HEK293 (cell line): ENCODE results near the gene CDC42EP5.

Experiments used
- BCL11A ChIP-seq: fragments of 450-650 bp; formaldehyde crosslinking; IDR thresholded peaks from 2 replicates; pipeline ENCODE4 v1.5.1; 2016; ENCODE audit warnings: low read depth, missing biosample characterization, missing genetic modification characterization
- CTCF ChIP-seq: fragments of 450-650 bp; formaldehyde crosslinking; IDR thresholded peaks from 2 replicates; pipeline ENCODE4 v1.5.1; 2016; ENCODE audit warnings: missing biosample characterization, missing genetic modification characterization
- HOXA7 ChIP-seq: sonication (generic); formaldehyde crosslinking; IDR thresholded peaks from 2 replicates; pipeline ENCODE4 v1.8.1; 2022; ENCODE audit warnings: missing genetic modification reagents, borderline replicate concordance
- ZEB2 ChIP-seq: fragments of 450-650 bp; formaldehyde crosslinking; IDR thresholded peaks from 2 replicates; pipeline ENCODE4 v1.5.1; 2016; ENCODE audit warnings: missing biosample characterization, missing genetic modification characterization
- ZNF114 ChIP-seq: fragments of 450-650 bp; formaldehyde crosslinking; IDR thresholded peaks from 2 replicates; pipeline ENCODE4 v1.5.0; 2017; ENCODE audit warnings: missing biosample characterization, missing genetic modification characterization
- ZNF157 ChIP-seq: fragments of 450-650 bp; formaldehyde crosslinking; IDR thresholded peaks from 2 replicates; pipeline ENCODE4 v1.5.1; 2016; ENCODE audit warnings: missing biosample characterization, missing genetic modification characterization
- ZNF175 ChIP-seq: fragments of 450-650 bp; formaldehyde crosslinking; IDR thresholded peaks from 2 replicates; pipeline ENCODE4 v1.5.1; 2016; ENCODE audit warnings: missing biosample characterization, missing genetic modification characterization
- ZNF221 ChIP-seq: fragments of 450-650 bp; formaldehyde crosslinking; IDR thresholded peaks from 2 replicates; pipeline ENCODE4 v1.5.1; 2017; ENCODE audit warnings: missing biosample characterization, missing genetic modification characterization, borderline replicate concordance
- ZNF426 ChIP-seq: fragments of 450-650 bp; formaldehyde crosslinking; IDR thresholded peaks from 2 replicates; pipeline ENCODE4 v1.5.1; 2017; ENCODE audit warnings: missing biosample characterization, missing genetic modification characterization, mild to moderate bottlenecking, inconsistent platforms, moderate library complexity
- ZNF530 ChIP-seq: fragments of 450-650 bp; formaldehyde crosslinking; IDR thresholded peaks from 2 replicates; pipeline ENCODE4 v1.5.1; 2016; ENCODE audit warnings: low read depth, missing biosample characterization, missing genetic modification characterization
- ZNF549 ChIP-seq: fragments of 450-650 bp; IDR thresholded peaks from 2 replicates; pipeline ENCODE4 v1.5.1; 2018; ENCODE audit warnings: missing biosample characterization, missing genetic modification characterization, mild to moderate bottlenecking, inconsistent platforms, moderate library complexity
- ZNF658 ChIP-seq: fragments of 450-650 bp; formaldehyde crosslinking; IDR thresholded peaks from 2 replicates; pipeline ENCODE4; 2016; ENCODE audit warnings: missing biosample characterization, missing genetic modification characterization
- ZNF785 ChIP-seq: fragments of 450-650 bp; formaldehyde crosslinking; IDR thresholded peaks from 2 replicates; pipeline ENCODE4 v1.5.1; 2016; ENCODE audit warnings: missing biosample characterization, missing genetic modification characterization

- TF ChIP-seq CTCF (no peak), ZEB2 (tag by site-specific recombination) (no peak), ZNF157 (tag by site-specific recombination) (no peak), BCL11A (tag by site-specific recombination) (no peak), ZNF221 (tag by site-specific recombination) (no peak), ZNF114 (tag by site-specific recombination) (no peak), ZNF530 (no peak), ZNF426 (tag by site-specific recombination) (no peak), ZNF658 (tag by site-specific recombination) (no peak), HOXA7 (CRISPR knock-in tag) (no peak), ZNF175 (tag by site-specific recombination) (no peak), ZNF785 (no peak), ZNF549 (no peak)
Observed at GRCh38 chr19:54459282-54460229, 13.5 kb downstream of the CDC42EP5 start.
